ENCODE results near the gene KRTAP3-1. TPM values are rescaled to one million over a fixed set of nuclear protein-coding genes. Genes with fewer than 3 reads are reported as not detected.

Gene KRTAP3-1
- total and polyA plus RNA-seq, 2 donors from 2014 or later: not detected

DNA sequence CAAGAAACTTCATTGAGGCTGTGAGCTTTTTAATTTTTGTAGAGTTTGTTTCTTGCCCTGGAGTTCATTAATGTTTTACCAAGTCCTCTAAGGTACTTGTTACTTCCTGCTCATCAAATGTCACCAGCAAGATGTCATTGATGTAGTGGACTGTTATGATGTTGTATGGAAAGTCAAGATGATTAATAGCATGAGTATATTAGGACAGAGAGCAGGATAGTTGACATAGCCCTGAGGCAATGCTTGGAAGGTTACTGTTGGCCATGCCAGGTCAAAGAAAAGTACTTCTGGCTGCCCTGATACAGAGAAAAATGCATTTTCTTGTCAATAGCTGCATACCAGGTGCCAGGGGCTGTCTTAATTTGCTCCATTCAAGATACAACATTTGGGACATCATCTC, 11.4 kb upstream of the KRTAP3-1 start:
- H3K27ac ChIP-seq (ENCODE audit: low read depth in 2 of 2, low read length in 2 of 2): no peak overlapping the region
- H3K9ac ChIP-seq (ENCODE audit: low read length in 3 of 3): no peak overlapping the region
- no peak overlapping the region for H3K4me3 ChIP-seq (ENCODE audit: low read length in 3 of 3)
- H3K27me3 ChIP-seq (ENCODE audit: control insufficient read depth, insufficient read depth, low read length): no peaks in the 10 kb centered on the region
- peaks cover 0 to 9% (median 0%) of the 10 kb centered on the region in 3 donors for H3K9me3 ChIP-seq (ENCODE audit: control insufficient read depth in 2 of 3, insufficient read depth in 1 of 3, low read length in 3 of 3)
- FAIRE-seq: no peak
- no peaks in the 10 kb centered on the region for H3K36me3 ChIP-seq (ENCODE audit: control insufficient read depth in 2 of 3, insufficient read depth in 3 of 3, low read length in 3 of 3)
- no peak for DNase-seq
- no peaks in the 10 kb centered on the region for H3K4me1 ChIP-seq (ENCODE audit: control insufficient read depth in 2 of 3, insufficient read depth in 2 of 3, low read depth in 1 of 3, low read length in 3 of 3)
- TF ChIP-seq, protein P1, sequence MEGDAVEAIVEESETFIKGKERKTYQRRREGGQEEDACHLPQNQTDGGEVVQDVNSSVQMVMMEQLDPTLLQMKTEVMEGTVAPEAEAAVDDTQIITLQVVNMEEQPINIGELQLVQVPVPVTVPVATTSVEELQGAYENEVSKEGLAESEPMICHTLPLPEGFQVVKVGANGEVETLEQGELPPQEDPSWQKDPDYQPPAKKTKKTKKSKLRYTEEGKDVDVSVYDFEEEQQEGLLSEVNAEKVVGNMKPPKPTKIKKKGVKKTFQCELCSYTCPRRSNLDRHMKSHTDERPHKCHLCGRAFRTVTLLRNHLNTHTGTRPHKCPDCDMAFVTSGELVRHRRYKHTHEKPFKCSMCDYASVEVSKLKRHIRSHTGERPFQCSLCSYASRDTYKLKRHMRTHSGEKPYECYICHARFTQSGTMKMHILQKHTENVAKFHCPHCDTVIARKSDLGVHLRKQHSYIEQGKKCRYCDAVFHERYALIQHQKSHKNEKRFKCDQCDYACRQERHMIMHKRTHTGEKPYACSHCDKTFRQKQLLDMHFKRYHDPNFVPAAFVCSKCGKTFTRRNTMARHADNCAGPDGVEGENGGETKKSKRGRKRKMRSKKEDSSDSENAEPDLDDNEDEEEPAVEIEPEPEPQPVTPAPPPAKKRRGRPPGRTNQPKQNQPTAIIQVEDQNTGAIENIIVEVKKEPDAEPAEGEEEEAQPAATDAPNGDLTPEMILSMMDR (IDR thresholded peaks at IDR 0.05; ENCODE audit: borderline replicate concordance, extremely low read depth, insufficient read depth): no peak
- intact Hi-C loops (cut with DNase I): no loop called here

DNA sequence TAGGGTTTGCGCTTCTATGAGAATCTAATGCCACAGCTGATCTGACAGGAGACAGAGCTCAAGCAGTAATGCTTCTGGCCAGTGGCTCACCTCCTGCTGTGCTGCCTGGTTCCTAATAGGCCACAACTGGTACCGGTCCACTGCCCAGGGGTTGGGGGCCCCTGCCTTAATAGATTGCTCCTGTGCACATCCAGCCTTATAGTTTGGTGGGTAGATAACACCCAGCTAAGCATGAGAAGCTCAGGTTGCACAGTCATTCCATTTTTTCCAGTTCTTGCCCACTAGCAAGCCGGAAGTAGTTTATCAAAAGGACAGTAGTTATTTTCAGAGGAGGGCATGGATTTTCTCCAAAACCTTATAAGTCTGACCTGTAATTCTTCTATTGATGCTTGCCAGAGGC, 10.5 kb upstream of the KRTAP3-1 start:
- H3K27ac ChIP-seq (ENCODE audit: low read depth in 2 of 2, low read length in 2 of 2): no peak overlapping the region
- no peak overlapping the region for H3K4me3 ChIP-seq (ENCODE audit: low read length in 3 of 3)
- intact Hi-C loops (cut with DNase I): no loop called here
- H3K9ac ChIP-seq (ENCODE audit: low read length in 3 of 3): no peak overlapping the region
- no peaks in the 10 kb centered on the region for H3K27me3 ChIP-seq (ENCODE audit: control insufficient read depth, insufficient read depth, low read length)
- DNase-seq (no peak), FAIRE-seq (no peak)
- peaks cover 0 to 9% (median 0%) of the 10 kb centered on the region in 3 donors for H3K9me3 ChIP-seq (ENCODE audit: control insufficient read depth in 2 of 3, insufficient read depth in 1 of 3, low read length in 3 of 3)
- H3K4me1 ChIP-seq (ENCODE audit: control insufficient read depth in 2 of 3, insufficient read depth in 2 of 3, low read depth in 1 of 3, low read length in 3 of 3): no peaks in the 10 kb centered on the region
- TF ChIP-seq, protein P1 (IDR thresholded peaks at IDR 0.05; ENCODE audit: borderline replicate concordance, extremely low read depth, insufficient read depth): no peak
- no peaks in the 10 kb centered on the region for H3K36me3 ChIP-seq (ENCODE audit: control insufficient read depth in 2 of 3, insufficient read depth in 3 of 3, low read length in 3 of 3)

DNA sequence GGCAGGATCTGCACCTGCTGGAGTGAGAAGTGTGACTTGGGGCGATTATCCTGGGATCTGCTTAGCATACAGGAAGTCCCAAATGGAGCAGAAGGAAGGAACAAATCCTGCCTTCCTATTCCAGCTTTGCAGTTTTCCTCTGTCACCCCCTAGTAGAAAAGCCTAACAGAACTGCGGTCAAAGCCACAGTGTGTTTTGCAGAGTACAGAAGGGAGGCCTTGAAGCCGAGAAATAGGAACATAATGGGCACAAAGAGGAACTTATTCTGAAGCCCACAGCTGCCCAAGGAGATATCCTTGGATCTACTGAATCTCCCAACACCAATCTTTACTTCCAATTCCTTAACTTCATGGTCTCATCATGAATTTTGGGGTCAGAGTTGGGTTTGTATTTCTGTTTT, 9.6 kb upstream of the KRTAP3-1 start:
- H3K9ac ChIP-seq (ENCODE audit: low read length in 3 of 3): no peak overlapping the region
- H3K27ac ChIP-seq (ENCODE audit: low read depth in 2 of 2, low read length in 2 of 2): no peak overlapping the region
- no peaks in the 10 kb centered on the region for H3K4me1 ChIP-seq (ENCODE audit: control insufficient read depth in 2 of 3, insufficient read depth in 2 of 3, low read depth in 1 of 3, low read length in 3 of 3)
- H3K36me3 ChIP-seq (ENCODE audit: control insufficient read depth in 2 of 3, insufficient read depth in 3 of 3, low read length in 3 of 3): no peaks in the 10 kb centered on the region
- no peak overlapping the region for H3K4me3 ChIP-seq (ENCODE audit: low read length in 3 of 3)
- intact Hi-C loops (cut with DNase I): no loop called here
- TF ChIP-seq, protein P1 (IDR thresholded peaks at IDR 0.05; ENCODE audit: borderline replicate concordance, extremely low read depth, insufficient read depth): no peak
- peaks cover 0 to 9% (median 0%) of the 10 kb centered on the region in 3 donors for H3K9me3 ChIP-seq (ENCODE audit: control insufficient read depth in 2 of 3, insufficient read depth in 1 of 3, low read length in 3 of 3)
- DNase-seq (no peak), FAIRE-seq (no peak)
- H3K27me3 ChIP-seq (ENCODE audit: control insufficient read depth, insufficient read depth, low read length): no peaks in the 10 kb centered on the region

DNA sequence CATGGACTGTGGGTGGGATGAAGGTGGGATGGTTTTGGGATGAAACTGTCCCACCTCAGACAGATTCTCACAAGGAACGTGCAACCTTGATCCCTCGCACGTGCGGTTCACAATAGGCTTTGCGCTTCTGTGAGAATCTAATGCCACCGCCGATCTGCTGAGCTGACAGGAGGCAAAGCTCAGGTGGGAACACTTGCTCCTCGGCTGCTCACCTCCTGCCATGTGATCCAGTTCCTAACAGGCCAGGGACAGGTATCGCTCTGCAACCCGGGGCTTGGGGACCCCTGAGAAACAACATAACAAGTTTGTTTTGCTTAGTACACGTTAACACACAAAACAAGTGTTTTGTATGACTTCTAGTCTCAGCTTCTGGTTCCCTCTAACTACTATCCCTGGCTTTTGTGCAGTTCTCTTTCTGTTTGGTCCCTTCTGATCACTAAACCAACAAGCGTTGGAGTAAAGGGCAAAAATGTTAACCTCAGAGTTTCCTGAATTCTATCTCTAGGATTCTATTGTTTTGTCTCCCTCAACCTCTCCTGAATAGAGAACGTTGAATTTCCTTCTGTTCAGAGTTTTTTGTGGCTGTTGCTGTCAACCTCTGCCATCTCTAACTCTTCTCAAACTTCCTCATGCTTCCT, 7.8 kb upstream of the KRTAP3-1 start:
- no peaks in the 10 kb centered on the region for H3K4me1 ChIP-seq (ENCODE audit: control insufficient read depth in 2 of 3, insufficient read depth in 2 of 3, low read depth in 1 of 3, low read length in 3 of 3)
- peaks cover 0 to 8% (median 0%) of the 10 kb centered on the region in 3 donors for H3K9me3 ChIP-seq (ENCODE audit: control insufficient read depth in 2 of 3, insufficient read depth in 1 of 3, low read length in 3 of 3)
- H3K9ac ChIP-seq (ENCODE audit: low read length in 3 of 3): no peak overlapping the region
- no peak overlapping the region for H3K27ac ChIP-seq (ENCODE audit: low read depth in 2 of 2, low read length in 2 of 2)
- H3K4me3 ChIP-seq (ENCODE audit: low read length in 3 of 3): no peak overlapping the region
- H3K36me3 ChIP-seq (ENCODE audit: control insufficient read depth in 2 of 3, insufficient read depth in 3 of 3, low read length in 3 of 3): no peaks in the 10 kb centered on the region
- TF ChIP-seq, protein P1 (IDR thresholded peaks at IDR 0.05; ENCODE audit: borderline replicate concordance, extremely low read depth, insufficient read depth): no peak
- no peak for FAIRE-seq
- no peaks in the 10 kb centered on the region for H3K27me3 ChIP-seq (ENCODE audit: control insufficient read depth, insufficient read depth, low read length)
- intact Hi-C loops (cut with DNase I): no loop called here
- no peak for DNase-seq
